ENCODE measurements around the gene FAM83F.

The FAM83F gene

DNA sequence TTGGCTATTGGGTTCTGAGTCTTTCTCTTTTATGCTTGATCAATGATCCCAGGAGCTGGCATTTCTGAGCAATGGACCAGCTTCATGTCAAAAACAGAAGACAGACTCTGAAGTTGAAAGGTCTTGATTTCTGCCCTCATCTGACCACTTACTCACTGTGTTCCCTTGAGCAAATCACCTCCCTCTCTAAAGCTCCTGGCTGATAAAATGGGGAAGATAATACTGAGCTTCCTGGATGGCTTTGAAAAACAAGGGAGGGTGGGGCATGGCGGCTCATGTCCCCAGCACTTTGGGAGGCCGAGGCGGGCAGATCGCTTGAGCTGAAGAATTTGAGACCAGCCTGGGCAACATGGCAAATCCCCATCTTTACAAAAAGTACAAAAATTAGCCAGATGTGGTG lies 6.4 kb downstream of the FAM83F start:
- Histone ChIP-seq H3K79me2 (ENCODE audit: insufficient read depth, low read length) (no peaks in the 10 kb centered on the region), H4K20me1 (ENCODE audit: low read depth, low read length) (no peaks in the 10 kb centered on the region), H3K27ac (ENCODE audit: low read depth, low read length) (no peak overlapping the region), H3F3A (ENCODE audit: insufficient read depth) (no peaks in the 10 kb centered on the region), H3K9ac (ENCODE audit: low read length) (no peak overlapping the region), H3K27me3 (ENCODE audit: low read length) (no peaks in the 10 kb centered on the region), H3K36me3 (ENCODE audit: low read length) (no peaks in the 10 kb centered on the region), H3K9me3 (ENCODE audit: insufficient read depth, low read length) (no peaks in the 10 kb centered on the region), H3K9me2 (replicated peaks; ENCODE audit: insufficient read depth, low read length) (no peaks in the 10 kb centered on the region), H3K4me2 (ENCODE audit: low read depth, low read length, poor library complexity, severe bottlenecking) (no peak overlapping the region), H3K4me3 (ENCODE audit: insufficient read depth, low read length, poor library complexity, severe bottlenecking) (no peak overlapping the region), H2AFZ (ENCODE audit: low read depth, low read length, severe bottlenecking) (no peak overlapping the region)
- TF ChIP-seq, protein P1, sequence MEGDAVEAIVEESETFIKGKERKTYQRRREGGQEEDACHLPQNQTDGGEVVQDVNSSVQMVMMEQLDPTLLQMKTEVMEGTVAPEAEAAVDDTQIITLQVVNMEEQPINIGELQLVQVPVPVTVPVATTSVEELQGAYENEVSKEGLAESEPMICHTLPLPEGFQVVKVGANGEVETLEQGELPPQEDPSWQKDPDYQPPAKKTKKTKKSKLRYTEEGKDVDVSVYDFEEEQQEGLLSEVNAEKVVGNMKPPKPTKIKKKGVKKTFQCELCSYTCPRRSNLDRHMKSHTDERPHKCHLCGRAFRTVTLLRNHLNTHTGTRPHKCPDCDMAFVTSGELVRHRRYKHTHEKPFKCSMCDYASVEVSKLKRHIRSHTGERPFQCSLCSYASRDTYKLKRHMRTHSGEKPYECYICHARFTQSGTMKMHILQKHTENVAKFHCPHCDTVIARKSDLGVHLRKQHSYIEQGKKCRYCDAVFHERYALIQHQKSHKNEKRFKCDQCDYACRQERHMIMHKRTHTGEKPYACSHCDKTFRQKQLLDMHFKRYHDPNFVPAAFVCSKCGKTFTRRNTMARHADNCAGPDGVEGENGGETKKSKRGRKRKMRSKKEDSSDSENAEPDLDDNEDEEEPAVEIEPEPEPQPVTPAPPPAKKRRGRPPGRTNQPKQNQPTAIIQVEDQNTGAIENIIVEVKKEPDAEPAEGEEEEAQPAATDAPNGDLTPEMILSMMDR (IDR thresholded peaks at IDR 0.05; ENCODE audit: insufficient read depth, low read length, poor library complexity, severe bottlenecking), result no peak
- TF ChIP-seq EZH2phosphoT487 (conservative IDR thresholded peaks at IDR 0.05; ENCODE audit: low read length), result no peak

DNA sequence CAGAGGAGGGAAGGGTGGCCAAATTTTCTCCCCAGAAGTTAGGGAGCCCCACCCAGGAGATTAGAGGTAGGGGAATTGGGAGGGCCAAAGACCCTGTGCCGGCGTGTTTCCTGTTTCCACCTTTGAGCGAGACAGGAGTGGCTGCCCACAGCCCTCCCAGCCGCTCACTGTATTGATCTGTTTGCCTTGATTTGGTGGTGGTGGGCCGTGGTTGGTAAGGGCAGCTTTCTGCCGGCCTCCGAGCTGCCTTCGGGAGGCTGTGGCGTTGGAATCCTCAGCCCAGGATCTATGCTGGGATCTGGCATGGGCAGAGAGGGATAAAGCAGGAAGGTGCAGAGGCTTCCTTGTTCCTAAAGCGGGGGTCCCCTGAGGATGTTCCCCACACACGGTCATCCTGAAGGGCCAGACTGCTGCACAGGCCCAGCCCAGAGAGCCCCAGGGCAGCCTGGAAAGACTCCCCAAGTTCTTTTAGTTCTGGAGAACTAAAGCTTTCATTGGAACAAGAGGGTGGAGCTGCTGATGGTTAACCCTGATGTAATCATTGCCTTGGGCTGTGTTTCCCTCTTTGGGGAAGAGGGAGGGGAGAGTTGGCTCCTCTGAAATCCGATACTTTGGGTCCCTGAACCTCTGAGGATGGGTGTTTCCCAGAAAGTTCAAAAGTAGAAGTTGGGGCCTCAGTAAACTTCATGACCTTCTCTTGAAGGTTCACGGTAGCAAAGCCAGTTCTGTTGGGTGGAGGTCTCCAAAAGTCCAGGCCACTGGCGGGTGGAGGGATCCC lies 7.2 kb downstream of the FAM83F start:
- Histone ChIP-seq H3K9ac (ENCODE audit: low read length) (no peak overlapping the region), H3K9me3 (ENCODE audit: insufficient read depth, low read length) (no peaks in the 10 kb centered on the region), H3K9me2 (replicated peaks; ENCODE audit: insufficient read depth, low read length) (no peaks in the 10 kb centered on the region), H3K4me3 (ENCODE audit: insufficient read depth, low read length, poor library complexity, severe bottlenecking) (no peak overlapping the region), H2AFZ (ENCODE audit: low read depth, low read length, severe bottlenecking) (no peak overlapping the region), H3K4me2 (ENCODE audit: low read depth, low read length, poor library complexity, severe bottlenecking) (no peak overlapping the region), H3K27ac (ENCODE audit: low read depth, low read length) (no peak overlapping the region), H3K79me2 (ENCODE audit: insufficient read depth, low read length) (no peaks in the 10 kb centered on the region), H3F3A (ENCODE audit: insufficient read depth) (no peaks in the 10 kb centered on the region), H3K36me3 (ENCODE audit: low read length) (no peaks in the 10 kb centered on the region), H3K27me3 (ENCODE audit: low read length) (no peaks in the 10 kb centered on the region), H4K20me1 (ENCODE audit: low read depth, low read length) (no peaks in the 10 kb centered on the region)
- TF ChIP-seq, protein P1 (IDR thresholded peaks at IDR 0.05; ENCODE audit: insufficient read depth, low read length, poor library complexity, severe bottlenecking), result no peak
- TF ChIP-seq EZH2phosphoT487 (conservative IDR thresholded peaks at IDR 0.05; ENCODE audit: low read length), result no peak

GRCh38 chr22:40002935-40003715 lies 8.4 kb downstream of the FAM83F start:
- Histone ChIP-seq H3K9ac (ENCODE audit: low read length) (no peak overlapping the region), H3K9me2 (replicated peaks; ENCODE audit: insufficient read depth, low read length) (no peaks in the 10 kb centered on the region), H3K36me3 (ENCODE audit: low read length) (no peaks in the 10 kb centered on the region), H3K4me2 (ENCODE audit: low read depth, low read length, poor library complexity, severe bottlenecking) (no peak overlapping the region), H4K20me1 (ENCODE audit: low read depth, low read length) (no peaks in the 10 kb centered on the region), H2AFZ (ENCODE audit: low read depth, low read length, severe bottlenecking) (no peak overlapping the region), H3K79me2 (ENCODE audit: insufficient read depth, low read length) (no peaks in the 10 kb centered on the region), H3K27ac (ENCODE audit: low read depth, low read length) (no peak overlapping the region), H3K27me3 (ENCODE audit: low read length) (no peaks in the 10 kb centered on the region), H3K4me3 (ENCODE audit: insufficient read depth, low read length, poor library complexity, severe bottlenecking) (no peak overlapping the region), H3K9me3 (ENCODE audit: insufficient read depth, low read length) (no peaks in the 10 kb centered on the region), H3F3A (ENCODE audit: insufficient read depth) (no peaks in the 10 kb centered on the region)
- TF ChIP-seq, protein P1 (IDR thresholded peaks at IDR 0.05; ENCODE audit: insufficient read depth, low read length, poor library complexity, severe bottlenecking), result no peak
- TF ChIP-seq EZH2phosphoT487 (conservative IDR thresholded peaks at IDR 0.05; ENCODE audit: low read length), result no peak
